H1 (cell line): Measurements from ENCODE around the gene RFX6. TPM values are rescaled to one million over a fixed set of nuclear protein-coding genes. Genes with fewer than 3 reads are reported as not detected.

Experiments
- SP4 ChIP-seq: IDR thresholded peaks from 2 replicates; pipeline ENCODE4 v1.6.1; 2012; ENCODE audit warnings: low read length, inconsistent platforms
- polyA plus RNA-seq, 7 experiments: library from polyadenylated mRNA; depleted of rRNA in 3 of 7; stranded (reverse) in 5 of 7; unstranded in 2 of 7; fragments of >200 nt in 5 of 7; fragments of 200-250 nt in 2 of 7; gene quantifications; 1 replicate in 5 of 7; 2 replicates in 1 of 7; 4 replicates in 1 of 7; pipeline versions ENCODE4 v1.2.1 to v1.2.3, GENCODE V29; 2011 to 2013; ENCODE audit warnings: missing spikeins in 2 of 7, mixed read lengths in 2 of 7
- total RNA-seq: library from RNA; stranded (reverse); fragmentation: NEBNext Ultra II Directional; extraction: Animal tissue kit (Norgen Biotek cat#: 25700); gene quantifications from 2 replicates; pipeline ENCODE4 v1.2.1, GENCODE V29; 2021

RFX6 gene
- total and polyA plus RNA-seq, 2 of the 8 experiments (the other 6 are each of a cell fraction or from before 2014, with no cell fraction given) = not detected

- no peak for TF ChIP-seq SP4
These were observed 98.6 kb downstream of the RFX6 start (continued) for GRCh38 chr6:116975600-116975999.
